ENCODE data around the gene KDM7A. TPM values are rescaled to one million over a fixed set of nuclear protein-coding genes. Genes with fewer than 3 reads are reported as not detected.

KDM7A gene
- total RNA-seq, 1 experiment from 2014 or later = 1.5 TPM

- H3F3A ChIP-seq (ENCODE audit: insufficient read depth, low read depth) = peaks cover 10% of the 10 kb centered on the region; the same call in 1 of the 2 replicates
- H3K4me1 ChIP-seq (replicated peaks; ENCODE audit: insufficient read depth) = peaks cover 15% of the 10 kb centered on the region; the same call in 1 of the 2 replicates
- TF ChIP-seq EZH2 (IDR thresholded peaks at IDR 0.05; ENCODE audit: low read depth) (no peak), CTCF (conservative IDR thresholded peaks at IDR 0.05) (no peak)
- ChIA-PET POLR2A (ENCODE audit: unreplicated experiment) (no interaction called here), CTCF (no interaction called here)
- H3K4me2 ChIP-seq = no peak overlapping the region; the same call in 1 of the 2 replicates
- no peaks in the 10 kb centered on the region for H4K20me1 ChIP-seq (ENCODE audit: insufficient read depth)
- H3K4me3 ChIP-seq = no peak overlapping the region
- H3K79me2 ChIP-seq (ENCODE audit: low read depth) = no peaks in the 10 kb centered on the region
- no peak overlapping the region for H2AFZ ChIP-seq
- no TSS peak for BruUV-seq (replicated peaks)
- no peaks in the 10 kb centered on the region for H3K27me3 ChIP-seq (ENCODE audit: insufficient read depth, low read depth)
- H3K9me2 ChIP-seq (ENCODE audit: insufficient read depth) = no peaks in the 10 kb centered on the region
- intact Hi-C loops (cut with micrococcal nuclease; ENCODE audit: unreplicated experiment) = no loop called here
- peak overlapping the region; percentile 6; the same call in 1 of the 2 replicates for H3K27ac ChIP-seq
- DNase-seq = peak in 1 of 2 experiments; percentile 86
- H3K36me3 ChIP-seq (ENCODE audit: low read depth) = no peaks in the 10 kb centered on the region
- H3K9me3 ChIP-seq (ENCODE audit: insufficient read depth, low read depth) = no peaks in the 10 kb centered on the region
Measured at GRCh38 chr7:140214075-140214684, 37.4 kb upstream of the KDM7A start.

GRCh38 chr7:140213684-140214074 lies 36.9 kb upstream of the KDM7A start:
- Histone ChIP-seq H3K9me2 (ENCODE audit: insufficient read depth) (no peaks in the 10 kb centered on the region), H4K20me1 (ENCODE audit: insufficient read depth) (no peaks in the 10 kb centered on the region), H2AFZ (no peak overlapping the region), H3K27me3 (ENCODE audit: insufficient read depth, low read depth) (no peaks in the 10 kb centered on the region), H3K36me3 (ENCODE audit: low read depth) (no peaks in the 10 kb centered on the region), H3K4me1 (replicated peaks; ENCODE audit: insufficient read depth) (peaks cover 15% of the 10 kb centered on the region; the same call in 1 of the 2 replicates), H3K4me3 (no peak overlapping the region), H3K9me3 (ENCODE audit: insufficient read depth, low read depth) (no peaks in the 10 kb centered on the region), H3K79me2 (ENCODE audit: low read depth) (no peaks in the 10 kb centered on the region), H3F3A (ENCODE audit: insufficient read depth, low read depth) (peaks cover 10% of the 10 kb centered on the region; the same call in 1 of the 2 replicates), H3K4me2 (no peak overlapping the region), H3K27ac (peak overlapping the region; percentile 6; the same call in 1 of the 2 replicates)
- DNase-seq = peak in 1 of 2 experiments; percentile 26
- POLR2A ChIA-PET (ENCODE audit: unreplicated experiment) = no interaction called here
- BruUV-seq (replicated peaks) = no TSS peak
- CTCF ChIA-PET = no interaction called here
- intact Hi-C loops (cut with micrococcal nuclease; ENCODE audit: unreplicated experiment) = no loop called here
- TF ChIP-seq CTCF (conservative IDR thresholded peaks at IDR 0.05) (no peak), EZH2 (IDR thresholded peaks at IDR 0.05; ENCODE audit: low read depth) (no peak)

- ChIA-PET CTCF (no interaction called here), POLR2A (ENCODE audit: unreplicated experiment) (no interaction called here)
- Histone ChIP-seq H3K27me3 (ENCODE audit: insufficient read depth, low read depth) (no peaks in the 10 kb centered on the region), H3K9me2 (ENCODE audit: insufficient read depth) (no peaks in the 10 kb centered on the region), H3K79me2 (ENCODE audit: low read depth) (no peaks in the 10 kb centered on the region), H3K4me2 (no peak overlapping the region), H3K36me3 (ENCODE audit: low read depth) (no peaks in the 10 kb centered on the region), H3K4me3 (no peak overlapping the region), H4K20me1 (ENCODE audit: insufficient read depth) (no peaks in the 10 kb centered on the region), H3K9me3 (ENCODE audit: insufficient read depth, low read depth) (no peaks in the 10 kb centered on the region), H3K27ac (no peak overlapping the region), H2AFZ (no peak overlapping the region), H3F3A (ENCODE audit: insufficient read depth, low read depth) (peaks cover 10% of the 10 kb centered on the region; the same call in 1 of the 2 replicates), H3K4me1 (replicated peaks; ENCODE audit: insufficient read depth) (peaks cover 15% of the 10 kb centered on the region; the same call in 1 of the 2 replicates)
- intact Hi-C loops (cut with micrococcal nuclease; ENCODE audit: unreplicated experiment) = no loop called here
- no peak for DNase-seq
- no peak for TF ChIP-seq EZH2 (IDR thresholded peaks at IDR 0.05; ENCODE audit: low read depth)
- no peak for TF ChIP-seq CTCF (conservative IDR thresholded peaks at IDR 0.05)
- no TSS peak for BruUV-seq (replicated peaks)
Measured at GRCh38 chr7:140212100-140212881, 35.5 kb upstream of the KDM7A start.

Measured in PC-9 (cell line).